ENCODE results near the gene TRIM17.

DNA sequence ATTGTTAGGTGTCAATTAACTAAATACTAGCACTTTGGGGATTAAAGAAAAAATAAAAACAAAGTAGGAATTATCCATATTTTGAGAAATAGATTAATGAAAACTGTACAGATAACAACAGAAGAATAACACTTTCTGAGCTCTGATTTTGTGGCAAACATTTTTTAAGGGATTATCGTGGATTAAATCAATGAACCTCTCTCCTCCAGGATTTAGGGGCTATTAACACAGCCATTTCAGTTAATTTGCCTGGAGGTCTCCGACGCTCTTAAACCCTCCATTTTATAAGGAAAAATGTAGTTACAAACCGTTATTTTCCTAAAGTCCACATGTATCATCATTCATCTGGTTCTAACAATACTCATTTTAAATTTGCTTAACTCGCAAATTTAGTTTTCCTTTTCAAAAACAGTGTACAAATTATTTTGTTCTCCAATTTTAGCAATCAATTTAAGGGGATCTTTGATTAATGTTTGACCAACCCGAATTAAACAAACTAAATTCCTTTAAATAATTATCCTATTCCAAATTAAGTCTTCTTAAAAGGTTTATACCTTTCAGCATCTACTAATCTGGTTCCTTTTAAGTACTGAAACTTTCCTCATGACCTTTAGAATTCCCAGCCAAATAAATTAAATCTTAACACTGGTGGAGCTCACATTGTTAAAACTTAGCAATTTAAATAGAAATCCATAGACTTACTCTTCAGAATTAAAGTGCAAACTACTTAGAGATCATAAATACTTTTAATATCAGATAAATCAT, 39.8 kb upstream of the TRIM17 start:
- no peak for TF ChIP-seq CTCF (IDR thresholded peaks at IDR 0.05)
- no peak for TF ChIP-seq POLR2AphosphoS5 (IDR thresholded peaks at IDR 0.05; ENCODE audit: insufficient read depth in 1 of 2, low read depth in 1 of 2)
- no peak for TF ChIP-seq POLR2A (IDR thresholded peaks at IDR 0.05)

Data from vagina (tissue), 2 donors.